ENCODE data around the gene TLE5. TPM values are rescaled to one million over a fixed set of nuclear protein-coding genes. Genes with fewer than 3 reads are reported as not detected.
A peak's percentile ranks its signal among the peaks of the same experiment; 100 is the strongest.

Gene TLE5
- total and polyA plus RNA-seq, 10 of the 15 experiments (the other 5 are each of a cell fraction or from before 2014, with no cell fraction given), result 2.5 to 373 (median 154) TPM

GRCh38 chr19:3108775-3109174, 46.5 kb upstream of the TLE5 start:
- in situ Hi-C loops (cut with MboI), result no loop called here
- H2AFZ ChIP-seq (ENCODE audit: control insufficient read depth, low read depth, low read length), result no peak overlapping the region; the same call in 1 of the 2 replicates
- FAIRE-seq (peak; percentile 91), ATAC-seq (peak; percentile 96), DNase-seq (ENCODE audit: low read depth, low spot score) (no peak)
- no peak overlapping the region for H3K4me3 ChIP-seq
- ChIA-PET CTCF (interaction anchor here (0.7 to 6.2 kb wide), 24 partner anchors 8 to 460 kb away, joined by 3 to 73 read pairs (median 5); partner anchors contain the start of gene GNA15), RAD21 (ENCODE audit: unreplicated experiment) (interaction anchor here (0.6 to 1.1 kb wide), 5 partner anchors 16 to 158 kb away, joined by 3 to 5 read pairs (median 3); no protein-coding TSS in a partner anchor), POLR2A (interaction anchor here (0.6 kb wide), 1 partner anchor 101 kb away, joined by 3 read pairs; no protein-coding TSS in a partner anchor), SMC1A (ENCODE audit: uncharacterized antibody, unreplicated experiment) (interaction anchor here (0.8 to 1.1 kb wide), 3 partner anchors 33 to 53 kb away, joined by 5 to 7 read pairs (median 5); no protein-coding TSS in a partner anchor)
- intact Hi-C loops (cut with micrococcal nuclease; ENCODE audit: unreplicated experiment), result loop anchor here (1.0 kb wide), 1 partner anchor 146 kb away; no protein-coding TSS in a partner anchor
- no peaks in the 10 kb centered on the region; the same call in 1 of the 2 replicates for H4K20me1 ChIP-seq (ENCODE audit: control insufficient read depth, insufficient read depth)
- H3K4me1 ChIP-seq (ENCODE audit: control insufficient read depth, insufficient read depth, low read length), result no peaks in the 10 kb centered on the region
- no peaks in the 10 kb centered on the region for H3K27me3 ChIP-seq (replicated peaks in 1 of 2; ENCODE audit: control insufficient read depth in 2 of 2, insufficient read depth in 2 of 2, low read length in 1 of 2)
- no peak overlapping the region for H3K9ac ChIP-seq (ENCODE audit: control insufficient read depth, insufficient read depth, low read length)
- H3K27ac ChIP-seq (ENCODE audit: control insufficient read depth, insufficient read depth), result no peak overlapping the region
- no peak overlapping the region for H3K4me2 ChIP-seq (ENCODE audit: control insufficient read depth, insufficient read depth)
- H3K36me3 ChIP-seq (ENCODE audit: control insufficient read depth in 2 of 2, insufficient read depth in 2 of 2, low read length in 1 of 2), result no peaks in the 10 kb centered on the region
- no peaks in the 10 kb centered on the region for H3K79me2 ChIP-seq (ENCODE audit: control insufficient read depth, insufficient read depth, low read length)
- WGBS (ENCODE audit: insufficient coverage, insufficient replicate concordance, low lambda C conversion rate, missing lambda C conversion rate), result 3% methylated on average over 5 of the region's 5 CpGs
- no TSS peak for BruUV-seq (replicated peaks)
- no peaks in the 10 kb centered on the region for H3K9me3 ChIP-seq (replicated peaks; ENCODE audit: control insufficient read depth, insufficient read depth, low read length)
- TF ChIP-seq E2F8 (IDR thresholded peaks at IDR 0.05; ENCODE audit: low read depth, partially characterized antibody) (no peak), EED (IDR thresholded peaks at IDR 0.05; ENCODE audit: low read depth) (no peak), MAX (IDR thresholded peaks at IDR 0.05; ENCODE audit: low read depth, low read length) (0 out of 2 replicates have a peak, but pooled peaks have one; percentile 70), SIN3A (IDR thresholded peaks at IDR 0.05; ENCODE audit: low read depth, low read length) (no peak), JUND (IDR thresholded peaks at IDR 0.05; ENCODE audit: low read depth, low read length) (no peak), CREM (IDR thresholded peaks at IDR 0.05; ENCODE audit: low read depth) (no peak), RELA (IDR thresholded peaks at IDR 0.05; ENCODE audit: borderline replicate concordance, partially characterized antibody) (no peak), IKZF1 (conservative IDR thresholded peaks at IDR 0.05) (0 out of 2 replicates have a peak, but pooled peaks have one; percentile 24), ZNF207 (IDR thresholded peaks at IDR 0.05; ENCODE audit: borderline replicate concordance) (no peak), SMC3 (IDR thresholded peaks at IDR 0.05; ENCODE audit: borderline replicate concordance, low read length) (peak; percentile 72), POLR2AphosphoS5 (IDR thresholded peaks at IDR 0.05; ENCODE audit: low read length) (no peak), CHD2 (IDR thresholded peaks at IDR 0.05; ENCODE audit: borderline replicate concordance, low read depth, low read length) (no peak), BCL11A (IDR thresholded peaks at IDR 0.05; ENCODE audit: low read depth, low read length) (no peak), RAD51 (IDR thresholded peaks at IDR 0.05) (peak; percentile 60), RAD21 (IDR thresholded peaks at IDR 0.05; ENCODE audit: insufficient read depth, low read depth, low read length) (peak; percentile 59), BRCA1 (IDR thresholded peaks at IDR 0.05; ENCODE audit: low read depth, low read length) (no peak), MTA3 (IDR thresholded peaks at IDR 0.05; ENCODE audit: borderline replicate concordance, low read length) (no peak), BHLHE40 (IDR thresholded peaks at IDR 0.05; ENCODE audit: borderline replicate concordance in 1 of 2, low read depth in 2 of 2, low read length in 1 of 2) (0 out of 4 replicates have a peak, but pooled peaks of 1 of the 2 experiments have one; percentile 13), RCOR1 (conservative IDR thresholded peaks at IDR 0.05; ENCODE audit: low read depth, low read length) (no peak), PKNOX1 (IDR thresholded peaks at IDR 0.05) (no peak), BACH1 (IDR thresholded peaks at IDR 0.05; ENCODE audit: borderline replicate concordance) (no peak)

All from GM12878 (cell line).